Hepatocyte (in vitro differentiated cells): ENCODE measurements around the gene MRPL22. TPM values are rescaled to one million over a fixed set of nuclear protein-coding genes. Genes with fewer than 3 reads are reported as not detected.

Experiments used
- DNase-seq: peaks from one replicate; pipeline ENCODE4 v3.0.0-alpha.2; 2016; ENCODE audit warnings: low spot score
- H2AFZ ChIP-seq: fragments of 200-600 bp; sonication (generic); 2 replicates; pipeline ENCODE4 v1.6.0; 2016; ENCODE audit warnings: antibody characterized with exemption, mild to moderate bottlenecking
- H3K27ac ChIP-seq: fragments of 200-600 bp; sonication (generic); 2 replicates; pipeline ENCODE4 v1.5.1; 2016; ENCODE audit warnings: mild to moderate bottlenecking
- H3K27me3 ChIP-seq: fragments of 200-600 bp; sonication (generic); 2 replicates; pipeline ENCODE4 v1.6.1; 2016
- H3K36me3 ChIP-seq: fragments of 200-600 bp; sonication (generic); replicated peaks from 2 replicates; pipeline ENCODE4 v1.5.1; 2016; ENCODE audit warnings: low read depth; ENCODE audit not compliant: insufficient read depth
- H3K4me1 ChIP-seq: fragments of 200-600 bp; sonication (generic); 2 replicates; pipeline ENCODE4 v1.5.1; 2016; ENCODE audit warnings: mild to moderate bottlenecking, moderate library complexity; ENCODE audit not compliant: insufficient read depth
- H3K4me2 ChIP-seq: fragments of 200-600 bp; sonication (generic); 2 replicates; pipeline ENCODE4 v1.6.0; 2016
- H3K4me3 ChIP-seq: fragments of 200-600 bp; sonication (generic); 2 replicates; pipeline ENCODE4 v1.5.1; 2016; ENCODE audit warnings: mild to moderate bottlenecking
- H3K79me2 ChIP-seq: fragments of 200-600 bp; sonication (generic); 2 replicates; pipeline ENCODE4 v1.6.0; 2017; ENCODE audit warnings: mild to moderate bottlenecking
- H3K9me2 ChIP-seq: fragments of 200-600 bp; sonication (generic); replicated peaks from 2 replicates; pipeline ENCODE4 v1.6.0; 2017; ENCODE audit warnings: mild to moderate bottlenecking; ENCODE audit not compliant: insufficient read depth
- H3K9me3 ChIP-seq: fragments of 200-600 bp; sonication (generic); 2 replicates; pipeline ENCODE4 v1.5.1; 2016; ENCODE audit warnings: low read depth, mild to moderate bottlenecking
- H4K20me1 ChIP-seq: fragments of 200-600 bp; sonication (generic); 2 replicates; pipeline ENCODE4 v1.6.0; 2016; ENCODE audit warnings: mild to moderate bottlenecking; ENCODE audit not compliant: insufficient read depth, poor library complexity, severe bottlenecking
- CTCF ChIP-seq: fragments of 200-600 bp; sonication (generic); IDR thresholded peaks from 2 replicates; pipeline ENCODE4 v1.5.1; 2016; ENCODE audit warnings: antibody characterized with exemption, mild to moderate bottlenecking; ENCODE audit not compliant: poor library complexity
- EZH2 ChIP-seq: fragments of 200-600 bp; sonication (generic); IDR thresholded peaks from 2 replicates; pipeline ENCODE4 v1.6.1; 2016; ENCODE audit warnings: antibody characterized with exemption, mild to moderate bottlenecking, borderline replicate concordance
- EZH2phosphoT487 ChIP-seq: fragments of 200-600 bp; sonication (generic); IDR thresholded peaks from one replicate; pipeline ENCODE4 v1.6.1; 2018; ENCODE audit warnings: antibody characterized with exemption, mild to moderate bottlenecking, low read depth, moderate library complexity; ENCODE audit not compliant: unreplicated experiment, severe bottlenecking
- WGBS: methylation state at CpG from one replicate; pipeline ENCODE4 v1.1.6; 2016; ENCODE audit warnings: low lambda C conversion rate; ENCODE audit errors: missing lambda C conversion rate; 5-methylcytosine and 5-hydroxymethylcytosine counted together
- polyA plus RNA-seq: library from polyadenylated mRNA; unstranded; fragments of >200 nt; fragmentation: Nextera tagmentation; extraction: Ambion mirVana; gene quantifications from 2 replicates; pipeline ENCODE4 v1.2.1, GENCODE V29; 2016
- total RNA-seq: library from RNA; depleted of rRNA; stranded (reverse); fragments of >200 nt; gene quantifications from 2 replicates; pipeline ENCODE4 v1.2.3, GENCODE V29; 2014

The MRPL22 gene
- total and polyA plus RNA-seq, 2 experiments from 2014 or later: 34.4 to 111 TPM

GRCh38 chr5:154916874-154917273, 24.0 kb upstream of the MRPL22 start:
- Histone ChIP-seq H3K4me1 (no peaks in the 10 kb centered on the region), H3K9me2 (no peaks in the 10 kb centered on the region), H3K4me2 (no peak overlapping the region), H3K4me3 (no peak overlapping the region), H3K9me3 (no peaks in the 10 kb centered on the region), H4K20me1 (no peaks in the 10 kb centered on the region), H2AFZ (no peak overlapping the region), H3K36me3 (no peaks in the 10 kb centered on the region), H3K27me3 (no peaks in the 10 kb centered on the region), H3K79me2 (no peaks in the 10 kb centered on the region), H3K27ac (no peak overlapping the region)
- no peak for DNase-seq
- no peak for TF ChIP-seq EZH2phosphoT487
- no peak for TF ChIP-seq CTCF
- TF ChIP-seq EZH2: no peak
- WGBS: 89% methylated on average over 3 of the region's 3 CpGs

- Histone ChIP-seq H4K20me1 (no peaks in the 10 kb centered on the region), H3K9me2 (no peaks in the 10 kb centered on the region), H3K36me3 (no peaks in the 10 kb centered on the region), H2AFZ (no peak overlapping the region), H3K4me2 (no peak overlapping the region), H3K9me3 (no peaks in the 10 kb centered on the region), H3K27me3 (no peaks in the 10 kb centered on the region), H3K4me3 (no peak overlapping the region), H3K79me2 (no peaks in the 10 kb centered on the region), H3K4me1 (no peaks in the 10 kb centered on the region), H3K27ac (no peak overlapping the region)
- DNase-seq: no peak
- TF ChIP-seq CTCF: no peak
- WGBS: 86% methylated on average over 4 of the region's 4 CpGs
These were observed 23.1 kb upstream of the MRPL22 start for GRCh38 chr5:154917757-154918156.

GRCh38 chr5:154923441-154924430, 17.1 kb upstream of the MRPL22 start:
- H3K4me3 ChIP-seq: no peak overlapping the region
- no peaks in the 10 kb centered on the region for H3K27me3 ChIP-seq
- H4K20me1 ChIP-seq: no peaks in the 10 kb centered on the region
- H3K9me2 ChIP-seq: no peaks in the 10 kb centered on the region
- H3K4me1 ChIP-seq: no peaks in the 10 kb centered on the region
- H3K9me3 ChIP-seq: no peaks in the 10 kb centered on the region
- TF ChIP-seq CTCF (no peak), EZH2phosphoT487 (no peak), EZH2 (no peak)
- no peaks in the 10 kb centered on the region for H3K36me3 ChIP-seq
- no peak overlapping the region for H3K27ac ChIP-seq
- DNase-seq: no peak
- no peak overlapping the region for H2AFZ ChIP-seq
- H3K79me2 ChIP-seq: no peaks in the 10 kb centered on the region
- WGBS: 88% methylated on average over 7 of the region's 7 CpGs
- H3K4me2 ChIP-seq: no peak overlapping the region
